ENCODE results near the gene AUH.

Gene AUH

DNA sequence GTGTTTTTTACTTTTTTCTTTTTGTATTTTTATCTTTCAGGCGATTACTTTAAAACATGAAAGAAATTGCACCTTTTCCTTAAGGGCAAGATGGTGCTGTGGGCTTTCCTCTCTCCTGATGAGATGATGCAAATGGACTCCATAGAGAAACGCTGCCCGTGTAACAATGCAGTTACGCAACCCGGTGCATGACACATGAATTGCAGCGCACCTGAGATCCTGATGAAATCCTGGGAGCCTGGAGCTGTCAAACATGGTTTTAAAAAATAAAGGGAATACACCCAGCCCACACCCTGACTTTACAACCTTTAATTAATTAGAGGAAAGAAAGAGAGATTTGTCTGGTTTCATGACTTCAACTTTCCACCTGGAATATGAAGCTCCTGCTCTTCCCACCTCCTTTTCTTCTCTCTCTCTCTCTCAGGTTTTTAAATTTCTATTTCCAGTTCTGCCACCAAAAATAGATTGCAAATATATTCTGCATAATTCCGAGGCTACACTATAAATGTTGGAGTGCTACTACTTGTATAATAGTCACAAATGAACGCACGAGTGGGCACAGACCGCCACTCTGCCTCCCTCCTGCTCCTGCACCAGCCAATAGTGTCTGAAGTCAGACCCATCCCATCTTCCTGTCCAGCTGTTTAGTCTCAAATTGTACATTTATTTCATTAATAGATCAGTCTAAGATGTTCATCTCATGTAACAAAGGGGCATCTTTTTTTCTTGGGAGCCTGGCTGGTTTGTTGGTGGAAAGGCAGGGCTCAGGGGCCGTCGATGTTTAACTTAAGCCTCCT lies 179.1 kb downstream of the AUH start:
- no peak for DNase-seq

DNA sequence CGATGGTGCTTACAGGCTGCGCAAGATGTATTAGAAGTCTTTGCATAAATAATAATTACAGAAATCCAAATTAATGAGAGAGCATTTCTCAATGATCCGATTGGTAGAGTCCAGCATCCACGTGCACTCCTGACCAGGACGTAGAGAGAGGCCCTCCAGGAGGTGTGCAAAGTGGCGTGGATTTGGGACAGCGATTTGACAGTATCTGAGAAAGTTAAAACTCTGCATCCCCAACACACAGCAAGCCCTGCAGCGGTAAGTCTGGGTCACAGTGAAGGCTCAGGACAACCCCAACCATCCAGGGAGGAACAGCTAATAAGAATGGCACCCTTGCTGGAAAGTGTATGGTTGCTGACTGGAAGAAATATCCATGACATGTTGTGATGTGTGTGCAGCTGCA lies 180.2 kb downstream of the AUH start:
- DNase-seq: no peak

DNA sequence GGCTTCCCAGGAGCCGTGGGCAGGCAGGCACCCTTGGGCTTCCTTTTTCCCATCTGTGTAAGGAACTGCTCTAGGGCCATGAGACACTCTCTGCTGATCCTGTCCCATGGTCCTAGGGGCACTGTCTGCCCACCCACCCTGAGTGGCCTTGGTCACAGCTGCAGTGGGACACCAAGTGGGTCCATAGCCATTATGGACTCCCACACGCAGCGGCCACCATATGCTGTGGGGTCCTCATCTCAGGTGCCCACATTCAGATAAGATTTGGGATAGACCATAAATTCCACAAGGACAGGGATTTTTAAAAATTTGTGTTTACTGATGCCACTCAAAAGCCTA lies 180.8 kb downstream of the AUH start:
- DNase-seq: no peak

DNA sequence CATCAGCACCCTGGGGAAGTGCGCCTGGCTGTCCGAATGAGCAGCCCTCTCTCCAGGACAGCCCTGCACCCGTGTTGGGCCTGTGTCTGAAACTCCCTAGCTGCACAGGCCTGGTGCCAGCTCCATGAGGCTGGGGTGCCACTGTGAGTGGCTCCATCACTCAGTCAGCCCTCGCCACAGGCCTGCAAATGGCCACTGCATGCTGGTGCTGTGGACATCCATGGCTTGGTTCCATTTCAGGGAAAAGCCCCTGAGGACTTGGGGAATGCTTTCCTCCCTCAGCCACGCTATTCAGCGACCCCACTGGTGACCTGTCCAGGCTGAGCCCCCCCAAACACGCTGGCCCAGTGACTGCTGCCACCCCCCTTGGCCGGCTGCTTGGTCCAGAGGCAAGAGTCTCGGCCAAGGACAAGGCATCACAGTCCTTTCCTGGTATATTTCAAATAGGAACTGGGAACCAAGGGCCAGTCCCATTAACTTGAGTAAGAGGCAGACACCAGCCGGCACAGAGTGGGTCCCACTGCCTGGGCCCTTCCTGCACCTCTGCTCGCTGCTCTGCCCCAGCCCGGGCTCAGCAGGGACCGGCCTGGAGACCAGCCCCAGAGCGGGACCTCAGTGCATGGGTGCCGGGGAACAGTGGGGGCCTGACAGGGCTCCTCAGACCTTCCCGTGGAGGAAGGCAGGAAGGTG lies 181.3 kb downstream of the AUH start:
- no peak for DNase-seq

DNA sequence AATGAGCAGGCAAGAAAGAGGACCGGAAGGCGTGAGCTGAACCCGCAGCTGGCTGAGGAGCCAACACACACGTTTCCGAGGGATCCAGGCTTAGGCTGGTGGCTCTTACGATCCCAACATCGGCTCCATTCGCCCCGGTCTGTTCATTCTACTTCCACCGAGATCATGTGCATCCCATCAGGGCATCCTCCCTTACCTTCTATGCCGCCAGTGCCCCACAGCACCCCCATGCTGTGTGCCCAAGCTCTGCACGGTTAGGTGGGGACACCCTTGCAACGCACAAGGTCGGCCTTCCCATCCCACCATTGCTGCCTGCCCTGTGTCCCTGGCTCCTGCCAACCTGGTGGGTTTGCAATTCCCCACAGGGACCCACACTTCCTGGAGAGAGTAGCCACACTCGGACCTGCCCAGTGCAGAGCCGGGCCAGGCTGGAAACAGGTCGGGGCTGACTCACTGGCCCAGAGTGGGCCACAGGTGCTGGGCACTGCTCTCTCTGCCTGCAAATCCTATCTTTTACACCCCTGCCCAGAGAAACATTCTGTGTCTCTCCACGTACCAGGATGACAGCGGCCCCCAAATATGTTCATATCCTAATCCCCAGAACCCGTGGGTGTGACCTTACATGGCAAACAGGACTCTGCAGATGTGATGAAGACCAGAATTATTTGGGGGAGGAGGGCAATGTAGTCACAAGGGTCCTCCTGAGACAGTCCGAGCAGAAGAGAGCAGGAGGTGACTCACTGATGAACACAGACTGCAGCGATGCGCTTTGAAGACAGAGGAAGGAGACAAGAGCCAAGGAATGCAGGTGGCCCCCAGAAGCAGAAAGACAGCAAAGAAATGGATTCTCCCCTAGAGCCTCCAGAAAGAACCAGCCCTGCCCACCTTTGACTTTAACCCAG lies 182.2 kb downstream of the AUH start:
- no peak for DNase-seq

DNA sequence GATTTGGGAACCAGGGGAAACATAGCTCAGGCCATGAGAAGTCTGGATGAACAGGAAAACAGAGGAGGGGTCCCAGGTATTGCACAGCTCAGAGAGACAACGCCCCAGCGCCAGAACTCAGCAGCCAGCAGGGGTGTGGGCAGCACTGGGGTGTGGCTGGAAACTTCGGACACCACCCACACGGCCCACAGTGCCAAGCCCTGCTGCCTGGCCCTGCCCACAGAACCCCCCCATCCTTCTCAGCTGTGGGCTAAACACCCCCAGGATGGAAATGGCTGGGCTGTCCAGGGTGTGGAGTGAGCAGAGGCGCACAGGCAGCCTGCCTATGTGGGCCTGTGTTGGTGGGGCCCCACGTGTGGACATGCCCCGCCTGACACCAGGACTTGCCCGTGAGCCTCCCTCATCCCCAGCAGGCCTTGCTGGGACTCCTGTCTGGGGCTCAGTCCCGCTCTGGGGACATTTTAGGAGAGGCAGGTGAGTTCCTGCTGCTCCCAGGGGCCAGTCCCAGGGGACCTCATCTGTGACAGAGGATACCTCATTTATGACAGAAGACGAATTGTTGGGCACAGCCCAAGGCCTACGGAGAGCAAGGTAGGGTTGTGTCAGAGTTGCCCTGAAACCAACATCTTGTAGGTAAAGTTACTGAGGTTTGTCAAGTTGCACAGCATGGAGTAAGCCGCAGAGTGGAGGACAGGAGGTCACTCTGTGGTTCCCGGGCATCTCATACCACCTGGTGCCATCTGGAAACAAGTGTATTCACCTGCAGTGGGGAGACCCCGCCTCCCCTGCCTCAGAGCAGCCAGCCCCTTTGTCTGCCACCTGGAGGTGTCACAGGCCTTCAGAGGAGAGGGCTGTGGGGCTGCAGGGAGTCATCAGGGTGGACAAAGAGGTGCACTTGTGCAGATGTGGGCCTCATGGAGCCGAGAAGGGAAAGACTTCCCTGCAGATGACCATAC lies 183.2 kb downstream of the AUH start:
- no peak for DNase-seq

DNA sequence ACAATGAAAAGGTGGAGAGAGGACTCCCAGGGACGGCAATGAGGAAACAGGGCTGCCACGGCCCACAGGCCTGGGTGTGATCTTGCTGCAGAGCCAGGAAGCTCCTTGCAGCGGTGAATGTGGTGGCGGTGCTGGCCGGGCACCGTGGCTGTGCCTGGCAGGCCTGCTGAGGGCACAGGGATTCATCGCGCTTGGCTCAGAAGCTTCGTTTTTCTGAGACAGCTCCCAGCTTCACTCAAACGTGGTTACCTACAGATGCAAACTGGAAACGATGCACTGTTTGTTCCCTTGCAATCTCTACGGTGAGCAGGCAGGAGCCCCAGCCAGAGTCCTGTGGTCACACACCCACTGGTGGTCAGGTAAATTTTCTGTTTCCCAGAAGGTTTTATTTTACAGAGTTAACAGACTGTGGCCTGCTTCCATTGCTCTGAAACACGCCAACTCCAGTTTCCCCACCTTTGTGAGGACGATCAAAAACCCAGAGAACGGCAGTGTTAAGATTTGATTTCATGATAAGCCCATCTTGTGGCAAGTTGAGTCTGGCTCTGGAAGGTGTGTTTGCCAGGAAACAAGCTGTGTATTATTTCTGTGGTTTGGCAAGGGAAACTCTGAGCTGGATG lies 183.9 kb downstream of the AUH start:
- DNase-seq: peak; percentile 38

DNA sequence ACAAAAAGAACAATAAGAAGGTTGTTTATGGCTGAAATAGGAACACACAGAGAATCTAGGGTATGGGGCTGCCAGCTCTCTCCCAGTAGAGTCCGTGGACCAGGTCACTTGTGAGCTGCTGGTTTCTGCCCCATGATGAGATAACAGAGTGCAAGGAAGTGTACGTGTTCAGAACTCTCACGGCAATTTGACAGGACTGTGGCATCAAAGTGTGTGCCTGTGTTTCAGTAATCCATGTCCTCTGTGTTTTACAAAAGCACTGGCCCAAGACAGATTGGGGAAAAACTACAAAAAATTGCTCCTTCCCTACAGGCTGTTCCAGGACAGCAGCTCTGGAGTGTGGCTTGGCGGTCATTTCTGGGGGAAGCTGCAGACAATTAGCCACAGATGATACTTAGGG lies 184.6 kb downstream of the AUH start:
- DNase-seq: no peak

DNA sequence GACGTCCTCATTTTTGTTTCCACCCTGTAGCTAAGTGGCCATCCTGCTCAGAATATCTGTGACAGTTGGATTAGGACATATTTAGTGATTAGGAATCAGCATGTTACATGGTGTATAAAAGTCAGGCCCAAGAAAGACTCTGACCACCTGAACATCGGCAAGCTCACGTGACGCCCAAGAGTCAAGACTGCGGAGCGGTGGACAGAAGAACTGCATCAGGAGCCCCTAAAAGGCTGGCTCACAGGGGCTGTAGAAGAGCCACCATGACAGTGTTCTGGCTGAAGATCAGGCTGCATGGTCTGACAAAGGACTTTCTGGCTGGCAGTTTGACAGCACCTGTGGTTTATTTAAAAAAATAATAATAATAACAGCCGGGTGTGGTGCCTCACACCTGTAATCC lies 185.3 kb downstream of the AUH start:
- DNase-seq: no peak

DNA sequence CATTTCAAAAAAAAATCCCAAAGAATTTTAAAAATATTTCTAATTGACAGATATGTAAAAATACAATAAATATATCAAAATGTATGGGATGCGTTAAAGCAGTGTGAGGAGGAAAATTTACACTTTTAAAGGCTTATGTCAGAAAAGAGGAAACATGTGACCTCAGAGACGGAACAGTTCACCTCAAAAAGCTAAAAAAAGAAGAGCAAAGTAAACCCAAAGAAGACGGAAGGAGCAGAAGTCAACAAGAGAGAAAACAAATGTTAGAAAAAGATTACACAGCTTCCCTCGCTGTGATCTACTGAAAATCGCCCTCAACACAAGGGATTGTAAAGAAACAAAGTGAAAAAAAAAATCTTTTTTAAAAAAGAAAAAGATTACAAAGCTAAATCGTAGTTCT lies 186.9 kb downstream of the AUH start:
- DNase-seq: no peak

DNA sequence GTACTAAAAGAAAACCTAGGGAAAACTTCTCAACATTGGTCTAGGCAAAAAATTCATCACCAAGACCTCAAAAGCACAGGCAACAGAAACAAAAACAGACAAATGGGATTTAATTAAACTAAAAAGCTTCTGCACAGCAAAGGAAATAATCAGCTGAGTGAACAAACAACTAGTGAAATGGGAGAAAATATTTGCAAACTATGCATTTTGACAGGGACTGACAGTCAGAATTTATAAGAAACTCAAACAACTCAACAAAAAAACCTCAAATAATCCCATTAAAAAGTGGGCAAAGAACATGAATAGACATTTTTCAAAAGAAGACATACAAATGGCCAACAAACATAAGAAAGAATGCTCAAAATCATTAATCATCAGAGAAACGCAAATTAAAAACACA lies 189.4 kb downstream of the AUH start:
- DNase-seq: no peak

DNA sequence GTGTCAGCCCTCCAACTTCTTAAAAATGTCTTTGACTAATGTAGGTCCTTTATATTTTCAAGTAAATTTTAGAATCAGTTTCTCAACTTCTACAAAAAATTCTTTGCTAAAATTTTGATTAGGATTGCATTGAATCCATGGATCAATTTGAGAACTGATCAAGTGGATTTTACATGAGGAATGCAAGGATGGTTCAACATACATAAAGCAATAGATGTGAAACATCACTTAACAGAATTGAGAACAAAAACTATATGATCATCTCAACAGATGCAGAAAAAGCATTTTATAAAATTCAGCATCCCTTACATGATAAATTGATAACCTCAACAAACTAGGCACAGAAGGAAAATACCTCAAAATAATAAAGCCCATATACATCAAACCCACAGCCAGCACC lies 190.8 kb downstream of the AUH start:
- DNase-seq: no peak

DNA sequence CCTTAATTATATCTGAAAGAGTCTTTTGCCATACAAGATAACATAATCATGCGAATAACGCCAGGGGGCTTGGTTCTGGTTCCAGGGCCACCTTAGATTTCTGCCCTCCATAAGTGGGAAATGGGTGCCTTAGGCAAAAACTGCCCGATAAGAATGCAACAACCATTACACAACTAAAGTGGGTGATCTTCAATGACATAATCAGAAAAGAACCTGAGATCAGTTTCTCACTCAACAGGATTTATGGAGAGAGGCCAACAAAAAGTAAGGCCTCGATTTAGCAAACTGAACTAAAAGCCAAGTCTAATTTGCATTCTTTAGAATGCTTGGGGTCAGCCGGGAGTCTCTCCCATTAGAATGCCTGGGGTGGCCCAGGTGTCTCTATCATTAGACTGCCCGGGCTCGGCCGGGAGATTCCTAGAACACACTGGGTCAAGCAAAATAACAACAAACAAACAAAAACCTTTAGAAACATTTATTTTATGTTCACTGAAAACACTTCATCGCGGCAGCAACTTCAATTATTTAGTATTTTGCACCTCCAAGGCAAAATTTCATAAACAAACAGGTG lies 194.8 kb downstream of the AUH start:
- peak; percentile 2 for DNase-seq

DNA sequence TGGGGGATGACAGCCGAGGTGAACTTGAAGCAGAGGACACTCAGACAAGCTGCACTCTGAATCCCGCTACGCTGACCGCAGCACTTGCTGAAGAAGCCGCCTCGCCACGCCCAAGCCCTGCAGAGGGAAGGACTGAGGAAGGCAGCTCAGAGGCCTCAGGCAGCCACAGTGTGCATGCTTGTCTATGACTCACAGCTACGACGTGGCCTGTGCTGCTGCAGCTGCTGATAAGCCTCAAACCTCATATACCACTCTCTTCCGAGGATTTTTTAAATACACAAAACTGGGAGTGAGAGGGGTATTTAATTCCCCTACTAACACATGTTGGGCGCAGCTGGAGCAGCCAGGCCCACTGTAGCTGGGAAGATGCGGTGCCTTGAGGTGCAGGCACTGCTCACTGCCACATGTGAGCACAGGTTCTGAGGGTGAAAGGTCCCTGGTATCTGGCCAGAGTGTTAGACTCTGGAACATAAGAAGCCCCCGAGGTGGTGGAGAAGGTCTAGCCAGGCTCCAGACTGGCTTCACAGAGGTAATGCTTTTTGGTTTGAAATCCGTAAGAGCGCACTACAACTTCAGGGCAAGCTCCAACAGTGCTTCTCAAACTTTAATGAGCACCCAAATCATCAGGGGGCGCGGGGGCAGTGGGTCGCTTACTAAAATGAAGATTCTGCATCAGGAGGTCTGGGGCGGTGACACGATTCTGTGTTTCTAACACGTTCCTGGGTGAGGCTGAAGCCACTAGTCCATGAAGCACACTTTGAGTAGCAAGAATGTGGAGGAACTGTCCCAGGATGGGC lies 196.8 kb downstream of the AUH start:
- peak; percentile 72 for DNase-seq
